Activated CD8-positive, alpha-beta T cell treated with anti-CD3 and anti-CD28 coated beads, Interleukin-2, amount 10 ng/mL, durations not matched to agents 7 days and 5 days (primary cell): ENCODE measurements around the gene CLK3. TPM values are rescaled to one million over a fixed set of nuclear protein-coding genes. Genes with fewer than 3 reads are reported as not detected.

ENCODE experiments used
- ATAC-seq: fragments of 150-1000 bp; cut with Tn5 transposase; one replicate; pipeline ENCODE4 v1.10.0; 2021; ENCODE audit warnings: moderate library complexity
- CTCF ChIA-PET: fragments of 350-600 bp; sonication (Branson Sonifier 250); formaldehyde crosslinking; loops from one replicate; lab custom pipeline; 2021; ENCODE audit warnings: antibody characterized with exemption; lab: Charles Lee
- POLR2A ChIA-PET: fragments of 350-600 bp; sonication (Branson Sonifier 250); formaldehyde crosslinking; loops from one replicate; lab custom pipeline; 2021; ENCODE audit warnings: antibody characterized with exemption; lab: Charles Lee
- DNase-seq: peaks from one replicate; pipeline ENCODE4 v3.0.0-alpha.2; 2020
- H3K27ac Mint-ChIP-seq: one replicate; pipeline ENCODE4 v1.8.0; 2021; ENCODE audit warnings: mild to moderate bottlenecking, mixed read lengths
- H3K27me3 Mint-ChIP-seq: one replicate; pipeline ENCODE4 v1.8.0; 2021; ENCODE audit warnings: low read depth, mixed read lengths
- H3K36me3 Mint-ChIP-seq: one replicate; pipeline ENCODE4 v1.8.0; 2021; ENCODE audit warnings: low read depth, mixed read lengths
- H3K4me1 Mint-ChIP-seq: one replicate; pipeline ENCODE4 v1.8.0; 2021; ENCODE audit warnings: low read depth, mixed read lengths
- H3K4me3 Mint-ChIP-seq: one replicate; pipeline ENCODE4 v1.8.0; 2021; ENCODE audit warnings: mild to moderate bottlenecking, mixed read lengths
- H3K9me3 Mint-ChIP-seq: one replicate; pipeline ENCODE4 v1.8.0; 2022; ENCODE audit warnings: mixed read lengths; ENCODE audit not compliant: insufficient read depth
- total RNA-seq, 2 experiments: library from RNA; stranded (reverse); gene quantifications; one replicate each; pipeline ENCODE4 v1.2.3, GENCODE V29; 2021

Gene CLK3
- total RNA-seq = 100 to 1,000 TPM; 125 to 128 TPM

DNA sequence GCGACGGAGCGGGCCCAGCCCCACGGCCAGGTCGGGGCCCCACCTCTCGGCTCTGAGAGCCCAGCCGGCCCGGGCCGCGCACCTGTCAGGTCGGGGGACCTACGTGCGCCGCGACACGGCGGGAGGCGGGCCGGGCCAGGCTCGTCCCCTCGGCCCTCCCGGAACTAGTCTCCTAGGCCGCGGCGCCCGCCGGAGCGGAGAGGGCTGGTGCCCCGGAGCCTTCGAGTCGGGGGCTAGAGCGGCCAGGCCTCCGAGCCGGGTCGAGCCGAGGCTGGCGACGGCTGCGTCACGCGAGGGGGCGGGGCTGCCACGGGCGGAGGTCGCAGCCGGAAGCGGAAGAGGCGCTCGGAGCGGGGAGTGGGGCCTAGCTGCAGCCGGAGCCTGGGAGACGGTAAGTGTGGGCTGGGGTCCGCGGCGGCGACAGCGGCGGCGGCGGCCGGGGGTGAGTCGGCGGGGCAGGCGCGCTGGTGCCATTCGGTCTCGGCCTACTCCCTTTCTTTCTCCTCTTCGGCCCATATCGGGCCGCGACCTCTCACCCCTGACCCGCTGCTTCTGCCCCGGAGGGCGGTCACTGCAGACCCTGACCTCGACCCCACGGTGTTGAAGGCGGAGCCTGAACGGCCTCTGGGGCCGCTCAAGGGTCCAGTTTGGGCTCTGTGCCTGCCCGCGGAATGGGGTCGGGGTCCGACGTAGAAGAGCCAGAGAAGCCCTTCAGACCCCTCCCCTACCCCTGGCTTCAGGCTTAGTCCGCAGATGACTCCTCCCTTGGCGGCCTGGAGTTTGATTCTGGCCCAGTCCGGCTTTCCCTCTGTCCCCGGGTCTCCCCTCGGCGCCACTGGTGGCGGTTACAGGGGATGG is at the start of gene CLK3:
TSS of gene CLK3 (plus strand) at position 329 of the 858 bp plus-strand sequence. CDS start 3,361 bp downstream, outside the sequence.
- ChIA-PET POLR2A (interaction anchor here (0.6 to 4.9 kb wide), 15 partner anchors 11 to 246 kb away, joined by 3 to 38 read pairs (median 4); partner anchors contain the start of gene ARID3B), CTCF (interaction anchor here (0.6 to 13.3 kb wide), 16 partner anchors 10 to 253 kb away, joined by 3 to 228 read pairs (median 6); partner anchors contain the start of gene ARID3B)
- Mint-ChIP-seq H3K4me3 (peak within 1 kb of the TSS; percentile 98), H3K27me3 (no peaks in the 10 kb centered on the region), H3K4me1 (peaks cover 48% of the 10 kb centered on the region), H3K36me3 (peaks cover 31% of the 10 kb centered on the region), H3K27ac (peak within 1 kb of the TSS; percentile 97), H3K9me3 (no peaks in the 10 kb centered on the region)
- DNase-seq (peak; percentile 96), ATAC-seq (peak; percentile 82)

DNA sequence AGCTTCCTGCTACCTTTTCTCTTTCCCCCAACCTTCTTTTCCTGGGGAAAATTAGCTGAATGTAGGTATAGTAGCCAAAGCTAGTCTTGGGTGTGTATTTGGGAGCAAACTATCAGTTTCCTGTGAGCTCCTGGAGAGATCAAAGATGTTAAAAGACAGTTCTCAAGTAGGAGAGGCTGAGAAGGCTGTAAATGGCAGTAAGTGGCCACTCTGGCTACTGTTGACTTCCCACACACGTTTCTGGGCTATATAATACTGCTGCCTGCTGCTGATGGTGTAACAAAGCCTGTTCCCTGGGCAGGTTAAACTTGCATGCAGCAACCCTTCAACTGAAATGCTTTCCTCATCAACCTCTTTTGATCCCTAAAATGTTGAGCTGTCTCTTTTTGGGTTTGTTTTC is 47.0 kb upstream of the CLK3 start:
- H3K4me3 Mint-ChIP-seq = no peak overlapping the region
- H3K36me3 Mint-ChIP-seq = peaks cover 65% of the 10 kb centered on the region
- no peaks in the 10 kb centered on the region for H3K9me3 Mint-ChIP-seq
- POLR2A ChIA-PET = interaction anchor here (0.6 to 1.5 kb wide), 5 partner anchors 9 to 117 kb away, joined by 3 to 4 read pairs (median 3); partner anchors contain the start of gene ARID3B
- peaks cover 29% of the 10 kb centered on the region for H3K4me1 Mint-ChIP-seq
- H3K27me3 Mint-ChIP-seq = no peaks in the 10 kb centered on the region
- DNase-seq (no peak), ATAC-seq (no peak)
- no peak overlapping the region for H3K27ac Mint-ChIP-seq
- CTCF ChIA-PET = interaction anchor here (1.3 kb wide), 1 partner anchor 16 kb away, joined by 4 read pairs; no protein-coding TSS in a partner anchor

DNA sequence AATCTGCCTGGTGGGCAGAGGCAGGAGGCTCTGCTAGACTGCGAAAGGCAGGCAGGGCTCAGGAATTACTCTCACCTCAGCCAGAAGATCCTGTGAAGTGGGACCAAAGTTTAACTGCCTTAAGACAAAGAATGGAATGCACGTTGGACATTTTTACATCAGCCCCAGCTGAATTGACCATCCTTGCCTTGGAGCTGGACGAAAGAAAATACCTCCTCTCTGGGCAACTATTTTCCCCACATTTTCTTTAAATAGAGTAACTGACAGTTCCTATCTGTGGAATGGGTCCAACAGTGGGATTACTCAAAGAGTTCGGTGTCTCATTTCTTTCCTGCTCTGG is 45.9 kb upstream of the CLK3 start:
- ATAC-seq (no peak), DNase-seq (no peak)
- no peak overlapping the region for H3K4me3 Mint-ChIP-seq
- POLR2A ChIA-PET = no interaction called here
- H3K36me3 Mint-ChIP-seq = peaks cover 67% of the 10 kb centered on the region
- H3K27ac Mint-ChIP-seq = peak overlapping the region; percentile 28
- CTCF ChIA-PET = interaction anchor here (1.3 to 1.7 kb wide), 2 partner anchors 17 to 65 kb away, joined by 4 read pairs; no protein-coding TSS in a partner anchor
- peaks cover 36% of the 10 kb centered on the region for H3K4me1 Mint-ChIP-seq
- no peaks in the 10 kb centered on the region for H3K9me3 Mint-ChIP-seq
- H3K27me3 Mint-ChIP-seq = no peaks in the 10 kb centered on the region

DNA sequence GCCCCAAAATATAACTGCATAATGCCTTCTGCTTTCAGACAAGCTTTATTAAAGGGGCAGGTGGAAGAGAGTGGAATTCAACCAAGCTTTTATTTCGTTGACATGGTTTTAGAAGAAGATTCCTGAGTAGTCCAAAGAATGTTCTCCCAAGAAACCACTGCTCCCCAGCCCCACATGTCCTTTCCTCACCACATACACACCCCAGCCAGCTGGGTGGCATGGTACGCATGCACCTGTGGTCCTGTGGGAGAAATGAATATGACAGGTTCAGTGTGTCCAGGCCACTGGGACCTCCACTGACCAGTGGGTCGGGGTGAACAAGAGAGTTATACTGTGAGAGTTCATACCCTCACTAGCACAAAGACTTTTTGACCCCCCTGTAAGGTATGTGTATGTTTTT is 44.4 kb upstream of the CLK3 start:
- DNase-seq = no peak
- Mint-ChIP-seq H3K36me3 (peaks cover 73% of the 10 kb centered on the region), H3K4me1 (peaks cover 36% of the 10 kb centered on the region), H3K9me3 (no peaks in the 10 kb centered on the region), H3K4me3 (no peak overlapping the region), H3K27ac (no peak overlapping the region), H3K27me3 (no peaks in the 10 kb centered on the region)
- POLR2A ChIA-PET = interaction anchor here (0.8 kb wide), 1 partner anchor 27 kb away, joined by 3 read pairs; no protein-coding TSS in a partner anchor
- CTCF ChIA-PET = interaction anchor here (0.5 to 1.7 kb wide), 4 partner anchors 11 to 63 kb away, joined by 3 to 4 read pairs (median 3); no protein-coding TSS in a partner anchor
- no peak for ATAC-seq

DNA sequence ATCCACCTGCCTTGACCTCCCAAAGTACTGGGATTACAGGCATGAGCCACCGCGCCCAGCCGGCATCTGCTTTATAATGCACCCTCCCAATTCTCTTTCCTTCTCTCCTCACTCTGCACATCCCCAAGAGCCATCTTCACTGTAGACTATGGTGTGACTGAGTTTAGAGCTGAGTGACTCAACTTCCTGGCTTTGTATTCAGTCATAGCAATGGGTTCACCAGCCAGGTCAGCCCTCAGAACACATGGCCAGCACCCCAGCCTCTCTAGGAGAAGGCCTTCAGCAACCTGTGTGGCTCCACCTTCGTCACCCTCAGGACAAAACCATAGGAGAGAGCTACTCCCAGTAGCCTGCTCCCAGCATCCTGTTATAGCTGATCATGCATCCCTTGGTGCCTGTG is 41.6 kb upstream of the CLK3 start:
- Mint-ChIP-seq H3K4me1 (peaks cover 16% of the 10 kb centered on the region), H3K27me3 (no peaks in the 10 kb centered on the region), H3K4me3 (no peak overlapping the region), H3K9me3 (no peaks in the 10 kb centered on the region), H3K27ac (peak overlapping the region; percentile 4), H3K36me3 (peaks cover 72% of the 10 kb centered on the region)
- no peak for ATAC-seq
- POLR2A ChIA-PET = no interaction called here
- CTCF ChIA-PET = interaction anchor here (0.7 kb wide), 1 partner anchor 21 kb away, joined by 3 read pairs; no protein-coding TSS in a partner anchor
- no peak for DNase-seq

DNA sequence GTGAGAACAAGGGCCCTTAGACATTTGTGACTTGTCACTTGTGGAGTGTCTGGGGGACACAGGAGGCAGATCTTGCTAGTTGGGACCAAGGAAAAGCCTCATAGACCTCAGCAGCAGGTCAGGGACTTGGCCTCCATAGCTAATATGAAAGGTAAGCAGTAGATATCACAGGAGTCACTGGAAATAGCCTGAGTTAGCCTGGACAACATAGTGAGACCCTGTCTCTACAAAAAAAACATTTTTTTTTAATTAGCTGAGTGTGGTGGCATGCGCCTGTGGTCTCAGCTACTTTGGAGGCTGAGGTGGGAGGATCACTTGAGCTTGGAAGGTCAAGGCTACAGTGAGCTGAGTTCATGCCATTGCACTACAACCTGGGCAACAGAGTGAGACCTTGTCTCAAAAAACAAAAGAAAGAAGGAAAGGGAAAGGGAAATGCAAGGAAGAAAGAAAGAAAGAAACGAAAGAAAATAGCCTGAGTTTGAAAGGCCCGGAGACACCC is 37.1 kb upstream of the CLK3 start:
- Mint-ChIP-seq H3K36me3 (peaks cover 48% of the 10 kb centered on the region), H3K4me3 (no peak overlapping the region), H3K4me1 (peaks cover 8% of the 10 kb centered on the region), H3K9me3 (no peaks in the 10 kb centered on the region), H3K27me3 (no peaks in the 10 kb centered on the region), H3K27ac (no peak overlapping the region)
- CTCF ChIA-PET = interaction anchor here (0.6 to 1.7 kb wide), 3 partner anchors 43 to 56 kb away, joined by 3 read pairs; no protein-coding TSS in a partner anchor
- ATAC-seq (no peak), DNase-seq (no peak)
- POLR2A ChIA-PET = interaction anchor here (1.0 kb wide), 1 partner anchor 38 kb away, joined by 3 read pairs; the partner anchor contains the start of gene ARID3B

DNA sequence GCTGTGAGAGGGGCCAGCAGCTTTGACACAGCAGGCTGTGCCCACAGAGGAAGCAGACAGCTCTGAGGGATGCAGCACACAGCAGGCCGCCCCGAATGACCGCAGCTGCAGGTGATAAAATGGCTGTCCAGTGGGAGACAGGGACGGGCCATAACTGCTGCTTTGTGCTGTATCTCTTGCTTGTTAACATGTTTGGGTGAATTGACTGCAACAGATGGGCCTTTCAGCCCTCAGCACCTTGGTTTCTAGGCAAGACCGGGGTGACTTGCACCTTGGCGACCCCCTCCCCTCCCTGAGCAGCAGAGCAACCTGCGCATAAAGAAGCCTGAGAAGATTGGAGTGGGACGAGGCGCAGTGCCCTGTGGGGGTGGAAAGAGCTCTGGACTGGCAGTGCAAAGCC is 36.6 kb upstream of the CLK3 start:
- ATAC-seq (no peak), DNase-seq (no peak)
- H3K4me3 Mint-ChIP-seq = no peak overlapping the region
- no peaks in the 10 kb centered on the region for H3K9me3 Mint-ChIP-seq
- H3K27ac Mint-ChIP-seq = no peak overlapping the region
- CTCF ChIA-PET = interaction anchor here (0.6 to 1.7 kb wide), 3 partner anchors 42 to 56 kb away, joined by 3 read pairs; no protein-coding TSS in a partner anchor
- POLR2A ChIA-PET = interaction anchor here (0.6 kb wide), 1 partner anchor 30 kb away, joined by 3 read pairs; no protein-coding TSS in a partner anchor
- H3K27me3 Mint-ChIP-seq = no peaks in the 10 kb centered on the region
- H3K36me3 Mint-ChIP-seq = peaks cover 43% of the 10 kb centered on the region
- peaks cover 8% of the 10 kb centered on the region for H3K4me1 Mint-ChIP-seq

DNA sequence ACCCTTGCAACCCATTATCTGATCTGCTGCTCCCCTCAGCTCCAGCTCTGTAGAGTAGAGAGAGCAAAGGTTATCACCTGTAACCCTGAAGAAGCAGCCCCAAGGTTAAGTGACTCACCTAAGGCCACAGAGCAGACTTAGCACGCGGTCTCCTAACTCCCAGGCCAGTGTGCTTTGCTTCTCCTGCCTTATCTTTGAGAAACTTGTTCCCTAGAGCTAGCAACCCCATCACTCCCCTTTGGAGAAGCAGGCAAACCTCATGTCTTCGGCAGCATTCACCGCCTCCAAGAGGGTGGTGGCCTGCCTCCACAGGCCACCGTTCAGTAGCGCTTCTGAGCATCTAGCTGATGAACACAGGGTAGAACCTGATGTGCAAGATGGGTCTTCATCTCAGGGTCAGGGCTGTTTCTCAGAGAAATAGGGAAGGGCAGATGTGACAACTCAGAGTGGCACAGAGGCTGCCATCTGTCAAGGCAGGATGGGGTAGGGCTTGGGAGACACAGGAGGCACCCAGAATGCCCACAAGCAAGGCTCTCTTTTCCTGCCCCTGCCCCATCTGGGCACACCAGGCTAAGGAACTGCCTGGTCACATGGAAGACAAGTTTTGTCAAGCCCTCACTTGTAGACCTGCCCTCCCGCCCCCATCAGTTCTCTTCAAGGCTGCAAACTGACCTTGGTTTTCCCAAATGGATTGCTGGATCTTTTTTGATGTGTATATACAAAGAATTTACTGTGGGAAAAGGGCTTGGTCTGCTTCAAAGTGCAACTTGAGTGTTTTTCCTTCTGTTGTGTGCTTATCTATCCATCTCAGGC is 34.9 kb upstream of the CLK3 start:
- H3K27me3 Mint-ChIP-seq = no peaks in the 10 kb centered on the region
- ChIA-PET POLR2A (no interaction called here), CTCF (interaction anchor here (1.7 kb wide), 1 partner anchor 54 kb away, joined by 3 read pairs; no protein-coding TSS in a partner anchor)
- H3K27ac Mint-ChIP-seq = peak overlapping the region; percentile 25
- H3K4me1 Mint-ChIP-seq = peaks cover 17% of the 10 kb centered on the region
- no peaks in the 10 kb centered on the region for H3K9me3 Mint-ChIP-seq
- no peak for DNase-seq
- no peak for ATAC-seq
- H3K36me3 Mint-ChIP-seq = peaks cover 33% of the 10 kb centered on the region
- H3K4me3 Mint-ChIP-seq = no peak overlapping the region

DNA sequence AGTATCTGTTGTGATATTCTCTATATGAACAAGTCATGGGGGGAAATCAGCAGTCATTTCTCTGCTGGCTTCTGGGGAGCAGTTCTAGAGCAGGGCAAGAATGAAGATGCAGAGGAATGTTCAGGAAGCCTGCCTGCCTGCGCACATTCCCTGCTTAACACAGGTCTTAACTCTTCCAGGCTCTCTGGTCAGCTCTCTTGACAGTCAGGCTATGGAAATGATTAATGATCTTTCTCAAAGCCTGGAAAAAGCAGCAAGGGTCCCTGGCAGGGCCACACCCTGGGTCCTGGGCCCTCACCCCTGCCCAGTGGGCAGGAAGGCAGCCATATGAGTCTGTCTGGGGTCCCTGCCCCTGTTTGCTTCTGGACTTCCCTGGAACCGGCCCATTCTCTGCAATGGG is 31.4 kb upstream of the CLK3 start:
- CTCF ChIA-PET = no interaction called here
- H3K27ac Mint-ChIP-seq = peak overlapping the region; percentile 75

DNA sequence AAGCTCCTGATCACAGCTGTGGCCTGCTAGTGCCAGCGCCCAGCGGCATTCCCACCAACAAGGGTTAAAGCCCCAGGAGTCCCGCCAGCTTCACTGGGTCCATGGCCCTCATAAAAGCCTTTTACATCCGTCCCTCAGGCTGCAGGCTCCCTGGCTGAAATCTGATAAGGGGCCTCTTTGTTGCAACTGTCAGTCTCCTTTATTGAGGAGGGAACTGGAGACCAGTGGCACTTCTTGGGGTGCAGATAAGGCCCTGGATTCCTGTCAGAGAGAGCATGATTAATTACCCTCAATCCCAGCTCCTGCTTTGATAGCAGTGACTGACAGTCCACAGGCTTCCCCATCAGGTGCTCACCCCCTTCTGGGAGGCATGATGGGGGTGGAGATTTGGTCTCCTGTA is 30.9 kb upstream of the CLK3 start:
- peak overlapping the region; percentile 75 for H3K27ac Mint-ChIP-seq
- ATAC-seq (no peak), DNase-seq (no peak)
- no peaks in the 10 kb centered on the region for H3K27me3 Mint-ChIP-seq
- ChIA-PET POLR2A (no interaction called here), CTCF (no interaction called here)
- H3K4me1 Mint-ChIP-seq = peaks cover 17% of the 10 kb centered on the region
- no peaks in the 10 kb centered on the region for H3K9me3 Mint-ChIP-seq
- no peak overlapping the region for H3K4me3 Mint-ChIP-seq
- H3K36me3 Mint-ChIP-seq = peaks cover 23% of the 10 kb centered on the region

More for the DNA sequence above, 31.4 kb upstream of the CLK3 start:
- POLR2A ChIA-PET = no interaction called here
- no peak overlapping the region for H3K4me3 Mint-ChIP-seq
- ATAC-seq = no peak
- no peaks in the 10 kb centered on the region for H3K27me3 Mint-ChIP-seq
- H3K4me1 Mint-ChIP-seq = peaks cover 17% of the 10 kb centered on the region
- no peak for DNase-seq
- no peaks in the 10 kb centered on the region for H3K9me3 Mint-ChIP-seq
- peaks cover 25% of the 10 kb centered on the region for H3K36me3 Mint-ChIP-seq

DNA sequence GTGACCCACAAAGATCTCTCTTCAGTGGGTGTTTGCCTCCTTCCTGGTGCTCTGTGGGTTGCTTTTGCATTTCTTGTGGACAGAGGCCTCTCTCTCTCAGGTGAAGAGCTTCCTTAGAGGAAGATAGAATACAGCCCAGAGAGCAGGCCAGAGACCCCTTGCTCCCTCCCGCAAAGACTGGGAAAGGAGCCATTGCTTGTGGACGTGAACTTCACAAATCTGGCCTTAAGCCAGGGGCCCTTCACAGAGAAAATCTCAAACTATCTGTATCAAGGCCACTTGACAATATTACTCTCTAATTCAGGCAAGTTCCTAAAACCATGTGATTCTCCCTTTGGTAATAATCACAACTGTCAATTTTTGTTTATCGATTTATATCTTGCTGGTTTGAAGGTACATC is 30.4 kb upstream of the CLK3 start:
- Mint-ChIP-seq H3K36me3 (peaks cover 25% of the 10 kb centered on the region), H3K9me3 (no peaks in the 10 kb centered on the region), H3K27me3 (no peaks in the 10 kb centered on the region), H3K4me1 (peaks cover 17% of the 10 kb centered on the region), H3K27ac (no peak overlapping the region), H3K4me3 (no peak overlapping the region)
- ATAC-seq (no peak), DNase-seq (no peak)
- CTCF ChIA-PET = no interaction called here
- POLR2A ChIA-PET = no interaction called here
